ENCODE measurements around the gene DOK5. TPM values are rescaled to one million over a fixed set of nuclear protein-coding genes. Genes with fewer than 3 reads are reported as not detected.

DOK5 gene
- total and polyA plus RNA-seq, 10 of the 15 experiments (the other 5 are each of a cell fraction or from before 2014, with no cell fraction given): 0.03 TPM; not detected in 9

DNA sequence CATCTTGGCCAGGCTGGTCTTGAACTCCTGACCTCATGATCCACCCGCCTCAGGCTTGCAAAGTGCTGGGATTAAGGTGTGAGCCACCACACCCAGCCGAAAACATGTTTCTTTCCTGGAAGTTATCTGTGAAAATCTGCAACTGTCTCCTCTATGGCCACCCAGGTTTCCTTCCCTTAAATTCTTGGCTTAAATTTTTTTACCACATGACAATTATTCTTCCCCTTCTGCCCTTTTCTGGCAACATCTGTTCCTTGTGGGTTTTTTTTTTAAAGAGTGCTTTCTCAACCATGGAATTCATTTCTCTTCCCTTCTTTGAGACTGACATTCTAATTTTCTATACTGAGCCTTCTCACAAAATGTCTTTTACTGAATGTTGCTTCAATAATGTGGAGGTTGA lies 59.6 kb downstream of the DOK5 start:
- no peak for ATAC-seq
- H3K79me2 ChIP-seq (ENCODE audit: control insufficient read depth, insufficient read depth, low read length): no peaks in the 10 kb centered on the region
- no peak for FAIRE-seq
- WGBS (ENCODE audit: insufficient coverage, insufficient replicate concordance, low lambda C conversion rate, missing lambda C conversion rate): 26% methylated on average over 2 of the region's 2 CpGs
- no peak overlapping the region for H3K4me3 ChIP-seq
- H4K20me1 ChIP-seq (ENCODE audit: control insufficient read depth, insufficient read depth): no peaks in the 10 kb centered on the region
- BruUV-seq (replicated peaks): no TSS peak
- H3K36me3 ChIP-seq (ENCODE audit: control insufficient read depth in 2 of 2, insufficient read depth in 2 of 2, low read length in 1 of 2): no peaks in the 10 kb centered on the region
- TF ChIP-seq, protein P1, sequence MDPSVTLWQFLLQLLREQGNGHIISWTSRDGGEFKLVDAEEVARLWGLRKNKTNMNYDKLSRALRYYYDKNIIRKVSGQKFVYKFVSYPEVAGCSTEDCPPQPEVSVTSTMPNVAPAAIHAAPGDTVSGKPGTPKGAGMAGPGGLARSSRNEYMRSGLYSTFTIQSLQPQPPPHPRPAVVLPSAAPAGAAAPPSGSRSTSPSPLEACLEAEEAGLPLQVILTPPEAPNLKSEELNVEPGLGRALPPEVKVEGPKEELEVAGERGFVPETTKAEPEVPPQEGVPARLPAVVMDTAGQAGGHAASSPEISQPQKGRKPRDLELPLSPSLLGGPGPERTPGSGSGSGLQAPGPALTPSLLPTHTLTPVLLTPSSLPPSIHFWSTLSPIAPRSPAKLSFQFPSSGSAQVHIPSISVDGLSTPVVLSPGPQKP (IDR thresholded peaks at IDR 0.05; ENCODE audit: low read depth, low read length): no peak
- TF ChIP-seq, protein P2, sequence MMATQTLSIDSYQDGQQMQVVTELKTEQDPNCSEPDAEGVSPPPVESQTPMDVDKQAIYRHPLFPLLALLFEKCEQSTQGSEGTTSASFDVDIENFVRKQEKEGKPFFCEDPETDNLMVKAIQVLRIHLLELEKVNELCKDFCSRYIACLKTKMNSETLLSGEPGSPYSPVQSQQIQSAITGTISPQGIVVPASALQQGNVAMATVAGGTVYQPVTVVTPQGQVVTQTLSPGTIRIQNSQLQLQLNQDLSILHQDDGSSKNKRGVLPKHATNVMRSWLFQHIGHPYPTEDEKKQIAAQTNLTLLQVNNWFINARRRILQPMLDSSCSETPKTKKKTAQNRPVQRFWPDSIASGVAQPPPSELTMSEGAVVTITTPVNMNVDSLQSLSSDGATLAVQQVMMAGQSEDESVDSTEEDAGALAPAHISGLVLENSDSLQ (IDR thresholded peaks at IDR 0.05): no peak
- TF ChIP-seq, protein P3, sequence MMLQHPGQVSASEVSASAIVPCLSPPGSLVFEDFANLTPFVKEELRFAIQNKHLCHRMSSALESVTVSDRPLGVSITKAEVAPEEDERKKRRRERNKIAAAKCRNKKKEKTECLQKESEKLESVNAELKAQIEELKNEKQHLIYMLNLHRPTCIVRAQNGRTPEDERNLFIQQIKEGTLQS (IDR thresholded peaks at IDR 0.05; ENCODE audit: borderline replicate concordance, extremely low read depth, low read depth, low read length): no peak
- TF ChIP-seq RUNX3 (IDR thresholded peaks at IDR 0.05; ENCODE audit: low read length): no peak
- TF ChIP-seq LARP7 (IDR thresholded peaks at IDR 0.05): no peak
- no peak for TF ChIP-seq PML (IDR thresholded peaks at IDR 0.05; ENCODE audit: low read length)
- no peak for TF ChIP-seq YY1 (IDR thresholded peaks at IDR 0.05; ENCODE audit: low read depth, low read length)
- TF ChIP-seq SRF (IDR thresholded peaks at IDR 0.05; ENCODE audit: low read depth in 2 of 2, low read length in 2 of 2): no peak
- no peak overlapping the region for H2AFZ ChIP-seq (ENCODE audit: control insufficient read depth, low read depth, low read length)
- H3K27ac ChIP-seq (ENCODE audit: control insufficient read depth, insufficient read depth): no peak overlapping the region
- H3K4me2 ChIP-seq (ENCODE audit: control insufficient read depth, insufficient read depth): no peak overlapping the region
- POLR2A ChIA-PET: no interaction called here
- SMC1A ChIA-PET (ENCODE audit: uncharacterized antibody, unreplicated experiment): no interaction called here
- no peak overlapping the region for H3K9ac ChIP-seq (ENCODE audit: control insufficient read depth, insufficient read depth, low read length)
- H3K4me1 ChIP-seq (ENCODE audit: control insufficient read depth, insufficient read depth, low read length): no peaks in the 10 kb centered on the region
- in situ Hi-C loops (cut with MboI) (no loop called here), intact Hi-C loops (cut with micrococcal nuclease; ENCODE audit: unreplicated experiment) (no loop called here)
- CTCF ChIA-PET: no interaction called here
- no peak for DNase-seq (ENCODE audit: low read depth, low spot score)
- no peaks in the 10 kb centered on the region for H3K27me3 ChIP-seq (replicated peaks in 1 of 2; ENCODE audit: control insufficient read depth in 2 of 2, insufficient read depth in 2 of 2, low read length in 1 of 2)
- no peaks in the 10 kb centered on the region for H3K9me3 ChIP-seq (replicated peaks; ENCODE audit: control insufficient read depth, insufficient read depth, low read length)
- RAD21 ChIA-PET (ENCODE audit: unreplicated experiment): no interaction called here
